D721Med (cell line): ENCODE results near the gene IDI1.
"Not testable (repeated sequence)": the region's sequence is repeated elsewhere in the genome, so short reads cannot be mapped to it uniquely, and the experiment has no call there.

Experiments used
- DNase-seq: peaks from one replicate; pipeline ENCODE4 v3.0.0; 2011; ENCODE audit warnings: low spot score; ENCODE audit not compliant: insufficient read length
- FAIRE-seq: peaks from 2 replicates; lab custom pipeline; 2011; peaks lifted over from hg19 to GRCh38; lab: Jason Lieb, UNC
- TF ChIP-seq, protein P1 (sequence below): IDR thresholded peaks from 2 replicates; pipeline ENCODE4 v1.5.1; 2012; ENCODE audit warnings: mild to moderate bottlenecking, control low read depth; ENCODE audit not compliant: insufficient read depth; ENCODE audit errors: missing control alignments

The IDI1 gene

DNA sequence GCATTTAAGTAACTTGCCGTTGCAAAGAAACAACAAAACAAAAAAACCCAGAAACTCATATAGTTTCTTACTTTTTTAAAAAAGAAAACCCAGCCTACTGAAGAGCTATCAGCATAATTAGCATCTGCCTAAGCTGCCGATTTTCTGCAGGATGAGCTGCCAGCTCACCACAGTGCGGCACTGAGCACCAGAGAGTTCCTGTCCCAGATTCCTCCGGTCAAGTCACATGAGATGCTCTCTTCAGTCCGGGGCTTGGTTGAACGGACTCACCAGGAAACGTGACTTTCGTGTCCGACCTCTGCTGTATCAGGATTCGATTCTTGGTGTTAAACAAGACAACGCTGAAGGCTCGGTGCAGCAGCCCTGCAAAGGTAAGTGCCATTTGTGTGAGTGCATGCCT is 26.5 kb downstream of the IDI1 start:
- TF ChIP-seq, protein P1, sequence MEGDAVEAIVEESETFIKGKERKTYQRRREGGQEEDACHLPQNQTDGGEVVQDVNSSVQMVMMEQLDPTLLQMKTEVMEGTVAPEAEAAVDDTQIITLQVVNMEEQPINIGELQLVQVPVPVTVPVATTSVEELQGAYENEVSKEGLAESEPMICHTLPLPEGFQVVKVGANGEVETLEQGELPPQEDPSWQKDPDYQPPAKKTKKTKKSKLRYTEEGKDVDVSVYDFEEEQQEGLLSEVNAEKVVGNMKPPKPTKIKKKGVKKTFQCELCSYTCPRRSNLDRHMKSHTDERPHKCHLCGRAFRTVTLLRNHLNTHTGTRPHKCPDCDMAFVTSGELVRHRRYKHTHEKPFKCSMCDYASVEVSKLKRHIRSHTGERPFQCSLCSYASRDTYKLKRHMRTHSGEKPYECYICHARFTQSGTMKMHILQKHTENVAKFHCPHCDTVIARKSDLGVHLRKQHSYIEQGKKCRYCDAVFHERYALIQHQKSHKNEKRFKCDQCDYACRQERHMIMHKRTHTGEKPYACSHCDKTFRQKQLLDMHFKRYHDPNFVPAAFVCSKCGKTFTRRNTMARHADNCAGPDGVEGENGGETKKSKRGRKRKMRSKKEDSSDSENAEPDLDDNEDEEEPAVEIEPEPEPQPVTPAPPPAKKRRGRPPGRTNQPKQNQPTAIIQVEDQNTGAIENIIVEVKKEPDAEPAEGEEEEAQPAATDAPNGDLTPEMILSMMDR, result no peak
- FAIRE-seq, result no peak
- no peak for DNase-seq

DNA sequence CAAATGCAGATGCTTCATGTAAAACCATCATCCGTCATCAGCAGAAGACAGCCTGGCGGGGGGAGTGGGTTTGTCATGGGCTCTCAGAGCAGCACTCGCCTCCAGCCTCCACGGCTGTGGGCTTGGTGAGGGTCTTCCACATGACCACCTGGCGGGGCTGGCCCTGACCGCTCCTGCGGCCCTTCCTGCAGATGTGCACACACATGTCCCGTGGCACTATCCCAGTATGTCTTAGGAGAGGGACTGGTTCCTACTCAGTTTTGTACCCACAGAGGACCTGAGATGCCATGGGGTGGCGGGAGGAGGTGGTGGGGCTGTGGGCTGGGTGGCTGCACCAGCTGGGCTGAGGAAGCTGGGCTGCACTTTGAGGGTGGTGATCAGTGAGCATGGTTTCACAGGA is 28.0 kb downstream of the IDI1 start:
- TF ChIP-seq, protein P1, result no peak
- FAIRE-seq (no peak), DNase-seq (no peak)

DNA sequence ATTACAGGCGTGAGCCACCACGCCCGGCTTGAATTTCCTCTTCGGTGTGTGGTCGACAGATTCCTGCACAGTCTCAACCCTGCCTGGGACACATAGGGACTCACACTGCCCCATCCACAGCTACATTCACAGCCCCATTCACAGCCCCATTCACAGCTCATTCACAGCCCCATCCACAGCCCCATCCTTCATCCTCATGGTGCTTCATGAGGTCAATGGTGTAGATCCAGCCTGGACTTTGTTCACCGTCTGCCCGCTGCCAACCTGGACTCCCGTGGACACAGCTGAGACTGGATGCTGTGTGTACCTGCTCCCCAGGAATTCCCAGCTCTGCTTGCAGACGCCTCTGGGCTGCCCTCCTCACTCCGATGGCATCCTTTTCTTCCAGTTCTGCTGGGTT is 28.5 kb downstream of the IDI1 start:
- no peak for FAIRE-seq

DNA sequence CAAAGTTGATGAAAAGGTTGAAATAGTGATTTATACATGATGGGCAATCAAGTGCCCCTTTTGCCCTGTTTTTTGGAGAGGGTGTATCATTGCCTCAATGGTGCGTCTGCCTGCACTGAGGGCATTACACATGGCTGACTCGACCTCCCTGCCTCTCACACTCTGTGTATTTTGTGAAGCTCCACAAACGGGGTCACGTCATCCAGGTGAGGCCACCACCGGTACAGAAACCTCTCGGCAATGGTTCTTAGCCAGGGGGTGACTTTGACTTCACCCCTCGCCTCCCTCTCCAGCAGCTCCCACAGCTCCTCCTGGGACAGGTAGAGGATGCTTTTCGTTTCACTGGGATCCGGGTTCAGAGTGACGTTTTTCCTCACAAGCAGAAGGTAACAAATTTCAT is 29.6 kb downstream of the IDI1 start:
- TF ChIP-seq, protein P1, result no peak
- no peak for FAIRE-seq
- no peak for DNase-seq

More for the DNA sequence above, 28.5 kb downstream of the IDI1 start:
- no peak for DNase-seq
- TF ChIP-seq, protein P1, result no peak

DNA sequence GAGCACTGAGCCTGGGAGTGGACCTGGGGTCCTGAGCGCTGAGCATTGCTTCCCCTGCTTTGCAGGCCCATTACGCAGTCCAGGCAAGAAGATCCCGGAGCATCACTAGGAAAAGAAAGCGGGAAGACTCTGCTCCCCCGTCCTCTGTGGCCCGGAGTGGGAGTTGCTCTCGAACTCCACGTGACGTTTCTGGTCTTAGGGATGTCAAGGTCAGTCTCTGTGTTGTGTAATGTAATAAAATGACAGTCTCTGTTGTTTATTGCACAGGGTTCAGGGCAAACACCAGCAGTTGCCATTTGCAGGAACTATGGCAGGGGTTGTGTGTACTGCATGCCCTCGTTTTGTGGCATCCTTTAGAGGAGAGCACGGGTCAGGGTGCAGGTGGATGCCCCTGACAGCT is 33.2 kb downstream of the IDI1 start:
- TF ChIP-seq, protein P1, result no peak
- FAIRE-seq (no peak), DNase-seq (no peak)

DNA sequence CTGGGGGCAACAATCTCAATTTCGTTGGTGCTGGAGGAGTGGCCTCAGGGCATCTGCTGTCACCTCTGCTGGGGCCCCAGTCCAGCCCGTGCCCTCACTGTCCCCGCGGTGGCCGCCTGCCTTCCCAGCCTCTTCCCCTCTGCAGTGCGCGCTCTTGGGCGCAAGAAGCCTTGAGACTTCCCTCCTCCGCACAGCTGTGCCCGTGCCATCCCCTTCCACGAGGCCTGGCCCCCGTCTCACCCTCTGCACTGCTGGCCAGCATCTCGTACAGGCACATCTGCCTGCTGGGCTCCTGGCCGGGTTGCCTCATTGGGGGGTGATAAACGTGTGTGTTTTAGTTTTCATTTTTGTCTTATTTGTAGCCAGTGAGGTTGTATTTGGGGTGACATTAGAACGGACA is 37.2 kb downstream of the IDI1 start:
- TF ChIP-seq, protein P1, result no peak
- DNase-seq, result no peak
- FAIRE-seq, result no peak

DNA sequence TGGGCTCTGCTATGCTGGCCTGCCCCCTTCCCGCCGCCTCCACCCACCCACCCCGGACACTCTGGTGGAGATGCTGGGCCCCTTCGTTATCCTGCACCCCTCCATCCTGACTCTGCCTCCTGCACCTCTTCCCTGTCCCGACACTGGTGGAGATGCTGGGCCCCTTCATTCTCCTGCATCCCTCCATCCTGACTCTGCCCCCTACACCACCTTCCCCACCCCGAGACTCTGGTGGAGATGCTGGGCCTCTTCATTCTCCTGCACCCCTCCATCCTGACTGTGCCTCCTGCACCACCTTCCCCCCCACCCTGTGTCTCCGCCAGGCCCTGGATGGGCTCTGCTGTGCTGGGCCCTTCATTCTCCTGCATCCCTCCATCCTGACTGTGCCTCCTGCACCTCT is 38.2 kb downstream of the IDI1 start:
- no peak for FAIRE-seq

DNA sequence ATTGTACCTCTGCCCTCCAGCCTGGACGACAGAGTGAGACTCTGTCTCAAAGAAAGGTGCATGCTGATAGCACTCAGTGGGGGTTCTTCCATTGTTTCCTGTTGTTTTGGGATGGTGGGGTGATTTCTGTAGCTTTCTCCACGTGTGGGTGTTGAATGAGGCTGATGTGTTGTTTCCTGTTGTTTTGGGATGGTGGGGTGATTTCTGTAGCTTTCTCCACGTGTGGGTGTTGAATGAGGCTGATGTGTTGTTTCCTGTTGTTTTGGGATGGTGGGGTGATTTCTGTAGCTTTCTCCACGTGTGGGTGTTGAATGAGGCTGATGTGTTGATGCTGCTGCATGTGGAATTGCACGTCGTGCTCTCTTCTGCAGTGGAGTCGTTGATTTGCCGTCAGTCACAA is 39.0 kb downstream of the IDI1 start:
- not testable (repeated sequence) for DNase-seq, FAIRE-seq

More for the DNA sequence above, 38.2 kb downstream of the IDI1 start:
- TF ChIP-seq, protein P1, result no peak
- no peak for DNase-seq
